Keratinocyte (primary cell): ENCODE measurements around the gene DPF3. TPM values are rescaled to one million over a fixed set of nuclear protein-coding genes. Genes with fewer than 3 reads are reported as not detected.

Source experiments
- DNase-seq: peaks from one replicate; pipeline ENCODE4 v3.0.0-alpha.2; 2011; ENCODE audit warnings: low read depth, missing footprints, low spot score
- FAIRE-seq: peaks from 2 replicates; lab custom pipeline; 2011; peaks lifted over from hg19 to GRCh38; lab: Jason Lieb, UNC
- H2AFZ ChIP-seq: 2 replicates; pipeline ENCODE4 v1.6.0; 2012; ENCODE audit warnings: low read length, control low read depth, inconsistent platforms; ENCODE audit not compliant: control insufficient read depth
- H3K27ac ChIP-seq: 2 replicates; pipeline ENCODE4 v1.5.1; 2011; ENCODE audit warnings: low read length; ENCODE audit not compliant: control insufficient read depth, insufficient read depth
- H3K27me3 ChIP-seq: 3 replicates; pipeline ENCODE4 v1.6.0; 2011; ENCODE audit warnings: low read length; ENCODE audit not compliant: control insufficient read depth, insufficient read depth; ENCODE audit errors: extremely low read depth
- H3K36me3 ChIP-seq, 2 experiments: 2 replicates in 1 of 2; 3 replicates in 1 of 2; pipeline ENCODE4 v1.5.1; 2011; ENCODE audit warnings: low read length in 2 of 2, mild to moderate bottlenecking in 1 of 2; ENCODE audit not compliant: control insufficient read depth in 2 of 2, insufficient read depth in 2 of 2; ENCODE audit errors: extremely low read depth in 1 of 2
- H3K4me1 ChIP-seq: 3 replicates; pipeline ENCODE4 v1.5.1; 2011; ENCODE audit warnings: low read length; ENCODE audit not compliant: control insufficient read depth, insufficient read depth; ENCODE audit errors: extremely low read depth
- H3K4me2 ChIP-seq: 3 replicates; pipeline ENCODE4 v1.6.0; 2011; ENCODE audit warnings: low read depth, low read length; ENCODE audit not compliant: control insufficient read depth, insufficient read depth; ENCODE audit errors: extremely low read depth
- H3K4me3 ChIP-seq, 3 experiments: fragments of 200-600 bp in 1 of 3; sonication (generic) in 1 of 3; 2 replicates in 2 of 3; 3 replicates in 1 of 3; pipeline ENCODE4 v1.5.1; 2011 to 2016; ENCODE audit warnings: low read length in 3 of 3, mild to moderate bottlenecking in 3 of 3, control low read depth in 2 of 3, inconsistent platforms in 1 of 3, low read depth in 1 of 3, mixed read lengths in 1 of 3, mixed run types in 1 of 3, moderate library complexity in 1 of 3; ENCODE audit not compliant: control insufficient read depth in 2 of 3, insufficient read depth in 2 of 3; ENCODE audit errors: extremely low read depth in 1 of 3
- H3K79me2 ChIP-seq: 2 replicates; pipeline ENCODE4 v1.6.0; 2012; ENCODE audit warnings: low read length; ENCODE audit not compliant: control insufficient read depth, insufficient read depth
- H3K9ac ChIP-seq: 3 replicates; pipeline ENCODE4 v1.6.0; 2011; ENCODE audit warnings: low read length; ENCODE audit not compliant: control insufficient read depth, insufficient read depth; ENCODE audit errors: extremely low read depth
- H3K9me1 ChIP-seq: 3 replicates; pipeline ENCODE4 v1.6.0; 2011; ENCODE audit warnings: low read length; ENCODE audit not compliant: control insufficient read depth, insufficient read depth; ENCODE audit errors: extremely low read depth
- H3K9me3 ChIP-seq: 2 replicates; pipeline ENCODE4 v1.5.1; 2012; ENCODE audit warnings: low read depth, low read length; ENCODE audit not compliant: control insufficient read depth
- H4K20me1 ChIP-seq: 3 replicates; pipeline ENCODE4 v1.6.0; 2011; ENCODE audit warnings: low read length; ENCODE audit not compliant: control insufficient read depth, insufficient read depth; ENCODE audit errors: extremely low read depth
- CTCF ChIP-seq, 3 experiments: IDR thresholded peaks in 1 of 3; conservative IDR thresholded peaks in 1 of 3; optimal IDR thresholded peaks in 1 of 3; 2 replicates in 2 of 3; 3 replicates in 1 of 3; pipeline versions ENCODE3 to v1.5.1; 2011; ENCODE audit warnings: low read length in 3 of 3, mild to moderate bottlenecking in 3 of 3, moderate library complexity in 2 of 3, control low read depth in 1 of 3, inconsistent platforms in 1 of 3; ENCODE audit not compliant: insufficient read depth in 2 of 3; ENCODE audit errors: extremely low read depth in 1 of 3
- EZH2 ChIP-seq: IDR thresholded peaks from one replicate; pipeline ENCODE4 v1.6.1; 2012; ENCODE audit warnings: inconsistent platforms, mild to moderate bottlenecking, low read length, moderate library complexity
- dilution Hi-C: fragments of 300-500 bp; cut with MboI; formaldehyde crosslinking; loops from one replicate; pipeline ENCODE4 v1.7.0; 2020; ENCODE audit warnings: low sequenced_read_pairs; ENCODE audit not compliant: extremely low pct_ligation_motif_present
- polyA plus RNA-seq, 5 experiments: library from polyadenylated mRNA; depleted of rRNA in 3 of 5; stranded (reverse) in 3 of 5; stranded (forward) in 1 of 5; unstranded in 1 of 5; fragments of >200 nt; gene quantifications; 1 replicate in 1 of 5; 2 replicates in 3 of 5; 3 replicates in 1 of 5; pipeline versions ENCODE4 v1.2.1 to v1.2.3, GENCODE V29; 2011 to 2012; ENCODE audit warnings: missing spikeins in 2 of 5, low read depth in 1 of 5, low replicate concordance in 1 of 5

Gene DPF3
- polyA plus RNA-seq, 1 donor (not counting 4 experiments of a cell fraction or from before 2014, with no cell fraction given): 1.1 TPM

DNA sequence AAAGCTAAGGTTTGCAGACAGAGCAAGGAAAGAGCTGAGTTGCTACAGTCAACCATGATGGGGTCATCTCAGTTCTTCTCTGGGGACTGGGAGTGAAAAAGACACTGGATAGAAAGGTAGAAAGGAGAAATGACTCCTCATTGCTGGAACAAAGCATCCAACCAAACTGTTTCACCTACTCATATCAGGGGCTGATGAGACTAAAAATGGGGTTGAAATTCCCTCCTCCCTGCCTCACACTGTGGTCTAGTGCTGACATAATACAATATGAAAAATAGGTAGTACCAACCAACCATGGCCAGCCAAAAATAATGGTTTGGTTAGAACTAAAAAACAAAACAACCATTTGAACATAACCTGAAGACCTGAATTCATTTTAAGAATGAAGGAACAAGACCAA, 220.7 kb downstream of the DPF3 start:
- Histone ChIP-seq H3K27ac (no peak overlapping the region), H3K9ac (no peak overlapping the region), H3K79me2 (no peaks in the 10 kb centered on the region), H3K27me3 (no peaks in the 10 kb centered on the region), H3K9me3 (no peaks in the 10 kb centered on the region), H3K4me2 (no peak overlapping the region), H3K9me1 (no peaks in the 10 kb centered on the region), H3K4me3 (no peak overlapping the region), H3K36me3 (no peaks in the 10 kb centered on the region), H4K20me1 (no peaks in the 10 kb centered on the region), H3K4me1 (peaks cover 2% of the 10 kb centered on the region), H2AFZ (no peak overlapping the region)
- dilution Hi-C loops: no loop called here
- FAIRE-seq (no peak), DNase-seq (no peak)
- TF ChIP-seq CTCF (optimal IDR thresholded peaks at IDR 0.05 in 1 of 3, IDR thresholded peaks at IDR 0.05 in 1 of 3, conservative IDR thresholded peaks at IDR 0.05 in 1 of 3; ENCODE audit: extremely low read depth in 1 of 3, insufficient read depth in 2 of 3, low read length in 3 of 3) (no peak), EZH2 (no peak)

DNA sequence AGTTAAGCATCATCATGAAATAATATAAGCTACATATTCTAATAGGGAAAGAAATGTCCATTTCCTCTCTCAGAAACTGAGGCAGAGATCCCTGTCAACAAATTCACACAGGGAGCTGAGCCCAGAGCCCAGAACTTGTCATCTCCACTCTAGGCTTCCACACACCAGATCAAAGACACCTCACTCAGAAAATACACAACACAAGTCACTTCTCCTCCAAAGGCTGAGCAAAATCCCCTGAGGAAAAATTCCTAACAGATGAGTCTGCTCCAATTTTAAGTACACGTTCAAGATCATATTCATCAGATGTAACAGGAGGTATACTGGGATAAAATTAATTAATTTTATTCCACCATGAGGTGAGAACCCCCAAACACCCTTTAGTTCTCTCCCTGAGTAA, 227.3 kb downstream of the DPF3 start:
- peak overlapping the region; percentile 75 for H3K27ac ChIP-seq
- FAIRE-seq: peak; percentile 55

More for the DNA sequence above, 227.3 kb downstream of the DPF3 start:
- no peaks in the 10 kb centered on the region for H3K79me2 ChIP-seq
- no peaks in the 10 kb centered on the region for H3K9me1 ChIP-seq
- H3K4me2 ChIP-seq: peak overlapping the region; percentile 40
- no peak overlapping the region for H3K9ac ChIP-seq
- H2AFZ ChIP-seq: no peak overlapping the region
- H4K20me1 ChIP-seq: no peaks in the 10 kb centered on the region
- no peaks in the 10 kb centered on the region for H3K36me3 ChIP-seq
- no peaks in the 10 kb centered on the region for H3K27me3 ChIP-seq
- peak overlapping the region in 1 of 3 experiments; percentile 15 for H3K4me3 ChIP-seq
- no peak for TF ChIP-seq EZH2
- TF ChIP-seq CTCF (optimal IDR thresholded peaks at IDR 0.05 in 1 of 3, IDR thresholded peaks at IDR 0.05 in 1 of 3, conservative IDR thresholded peaks at IDR 0.05 in 1 of 3; ENCODE audit: extremely low read depth in 1 of 3, insufficient read depth in 2 of 3, low read length in 3 of 3): no peak
- H3K4me1 ChIP-seq: peaks cover 31% of the 10 kb centered on the region
- dilution Hi-C loops: no loop called here
- no peaks in the 10 kb centered on the region for H3K9me3 ChIP-seq
- DNase-seq: peak; percentile 85
